HG02970 (cell line): ENCODE measurements around the gene CRHR2.

Experiments
- ATAC-seq: cut with Tn5 transposase; IDR thresholded peaks from one replicate; pipeline ENCODE4 v1.9.1; 2021; ENCODE audit warnings: mild to moderate bottlenecking, moderate library complexity, moderate number of reproducible peaks; ENCODE audit not compliant: unreplicated experiment, low FRiP score

The CRHR2 gene

DNA sequence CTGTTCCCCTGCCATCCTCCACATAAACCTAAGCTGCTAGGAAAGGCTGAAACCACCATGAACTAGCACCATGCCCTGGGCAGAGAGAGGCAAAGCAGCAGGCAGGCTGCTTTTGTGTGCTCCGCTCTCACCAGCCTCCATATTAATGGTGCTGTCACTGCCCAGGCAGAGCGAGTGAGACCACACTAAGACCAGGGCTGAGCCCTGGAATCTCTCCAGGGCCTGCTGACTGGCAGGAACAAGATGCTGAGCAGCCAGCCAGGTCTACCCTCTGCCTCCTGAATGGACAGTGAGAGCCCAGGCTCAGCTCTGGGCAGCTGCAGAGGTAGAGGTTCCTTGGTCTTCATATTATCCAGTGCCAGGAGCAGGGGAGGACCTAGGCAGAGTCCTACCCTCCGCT lies 1.6 kb upstream of the CRHR2 start:
- no peak for ATAC-seq

DNA sequence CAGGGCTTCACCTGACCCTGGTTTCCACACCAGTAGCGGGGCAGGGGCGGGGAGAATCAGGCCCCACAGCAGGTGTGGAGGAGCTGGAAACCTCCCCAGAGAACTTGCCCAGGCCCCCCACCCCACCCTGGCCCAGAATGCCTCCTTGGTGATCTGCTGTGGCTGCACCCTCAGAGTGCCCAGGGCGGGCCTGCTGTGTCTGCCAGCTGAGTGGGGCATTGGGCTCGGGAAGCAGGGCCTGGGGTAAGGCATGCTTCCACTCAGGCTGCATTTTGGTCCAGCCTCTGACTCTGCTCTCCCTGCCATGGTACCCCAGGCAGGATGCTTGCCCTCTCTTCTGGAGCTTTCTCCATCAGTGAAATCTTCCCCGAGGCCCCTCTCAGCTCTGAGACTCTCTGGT lies 1.1 kb upstream of the CRHR2 start:
- ATAC-seq = no peak

DNA sequence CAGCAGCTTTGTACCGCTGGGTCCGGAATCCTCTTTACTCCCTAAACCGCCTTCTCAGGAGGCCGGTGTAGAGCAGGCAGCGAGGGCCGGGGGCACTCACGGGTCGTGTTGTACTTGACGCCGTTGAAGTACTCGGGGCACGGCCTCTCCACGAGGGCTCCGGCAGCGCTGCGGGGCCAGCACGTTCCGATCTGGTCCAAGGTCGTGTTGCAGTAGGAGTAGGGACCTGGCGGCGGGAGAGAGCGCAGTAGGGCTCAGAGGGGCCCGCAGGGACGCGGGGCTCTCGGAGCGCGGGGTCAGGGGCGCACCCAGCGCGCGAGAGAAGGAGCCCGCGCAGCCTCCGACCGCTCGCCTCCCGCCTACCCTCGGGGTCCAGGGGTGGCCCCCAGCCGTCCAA lies 443 bp downstream of the CRHR2 start:
- ATAC-seq = no peak

DNA sequence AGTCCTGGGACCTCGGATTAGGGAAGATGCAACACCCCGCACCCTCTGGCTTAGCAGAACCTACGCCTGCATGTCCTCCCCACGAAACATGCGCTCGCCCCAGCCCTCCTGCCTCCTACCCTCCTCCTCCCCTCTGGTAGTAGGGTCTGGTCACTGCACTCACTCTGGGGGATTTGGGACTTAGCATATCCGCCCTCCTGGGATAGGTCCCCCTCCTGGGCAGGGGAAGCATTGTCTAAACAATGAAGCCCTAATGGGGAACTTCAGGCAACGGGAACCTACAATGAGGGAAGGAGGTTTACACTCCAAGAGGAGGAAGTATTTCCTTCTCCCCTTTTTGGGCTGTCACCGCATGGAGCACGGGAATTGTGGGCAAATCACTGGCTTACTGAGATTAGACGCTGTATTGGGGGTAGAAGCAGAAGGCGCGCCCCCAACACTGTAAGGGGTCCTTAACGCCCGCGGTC lies 892 bp downstream of the CRHR2 start:
- ATAC-seq = no peak

DNA sequence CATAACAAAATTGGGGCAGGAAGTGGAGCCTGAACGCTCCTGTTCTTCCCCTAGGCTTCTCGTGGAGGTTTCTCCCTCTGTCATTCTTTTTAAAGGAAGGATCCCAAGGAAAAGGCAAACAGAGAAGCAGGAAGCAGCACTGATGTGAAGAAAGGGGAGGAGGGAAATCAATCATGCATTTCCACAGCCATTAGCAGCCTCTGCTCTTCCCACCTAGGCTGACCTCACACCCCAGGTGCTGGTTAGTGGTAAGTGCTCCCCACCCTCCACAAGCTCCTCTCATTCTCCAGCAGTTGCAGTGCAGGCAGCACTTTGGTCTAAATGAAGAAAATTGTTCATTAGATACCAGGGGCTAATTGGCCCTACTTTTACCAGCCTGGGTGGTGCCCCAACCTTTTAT lies 2.6 kb downstream of the CRHR2 start:
- no peak for ATAC-seq

DNA sequence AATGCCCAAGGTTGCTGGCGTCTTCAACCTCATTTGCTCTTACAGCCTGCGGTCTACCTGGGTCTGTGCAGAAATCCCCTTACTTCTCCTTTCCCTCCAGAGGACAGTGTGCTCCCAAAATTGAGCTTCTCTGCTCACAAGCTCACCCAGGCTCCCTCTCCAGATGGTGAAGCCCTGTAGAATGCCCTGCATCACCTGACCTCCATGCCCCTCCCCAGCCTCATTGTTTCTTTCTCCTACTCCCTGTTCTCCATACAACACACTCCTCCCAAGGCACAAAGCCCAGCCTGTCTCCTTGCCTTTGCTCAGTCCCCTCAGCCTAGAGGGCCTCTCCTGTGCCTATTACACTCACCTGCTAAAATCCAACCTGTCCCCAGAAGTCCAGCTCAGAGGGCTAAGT lies 3.5 kb downstream of the CRHR2 start:
- no peak for ATAC-seq

DNA sequence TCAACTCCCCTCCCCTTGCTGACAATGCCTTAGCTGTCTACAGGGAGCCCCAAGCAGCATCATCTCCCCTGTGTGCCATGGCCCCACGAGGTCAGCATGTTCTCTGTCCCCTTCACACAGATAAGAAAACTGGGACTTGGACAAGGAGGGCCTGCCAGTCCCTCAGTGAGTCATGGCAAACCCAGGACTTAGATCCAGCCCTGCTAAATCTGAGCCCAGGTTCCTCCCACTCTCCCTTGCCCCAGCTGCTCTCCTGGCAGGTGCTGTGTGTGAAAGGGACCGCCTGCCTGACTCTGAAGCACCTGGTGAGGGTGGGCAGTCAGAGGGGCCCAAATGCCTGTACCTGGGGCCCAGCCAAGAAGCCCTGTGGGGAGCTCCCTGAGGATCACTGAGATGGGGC lies 7.4 kb downstream of the CRHR2 start:
- ATAC-seq = no peak

DNA sequence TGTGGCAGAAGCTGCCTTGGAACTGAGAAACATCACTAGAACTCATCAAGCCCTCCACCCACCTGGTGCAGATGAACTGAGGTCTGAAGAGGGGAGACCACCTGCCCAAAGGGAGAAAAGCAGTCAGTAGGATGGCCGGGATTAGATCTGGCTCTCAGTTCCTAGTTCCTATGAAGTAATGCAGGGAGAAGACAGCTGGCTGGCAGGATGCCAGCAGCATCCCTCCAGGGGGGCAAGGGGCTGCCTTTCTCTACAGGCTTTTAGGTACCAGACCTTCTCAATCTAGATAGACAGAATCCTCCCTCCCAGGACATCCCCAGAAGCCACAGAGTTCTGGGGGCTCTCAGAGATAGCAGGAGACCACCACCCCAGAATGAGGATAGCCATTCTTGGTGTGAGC lies 7.8 kb downstream of the CRHR2 start:
- no peak for ATAC-seq

DNA sequence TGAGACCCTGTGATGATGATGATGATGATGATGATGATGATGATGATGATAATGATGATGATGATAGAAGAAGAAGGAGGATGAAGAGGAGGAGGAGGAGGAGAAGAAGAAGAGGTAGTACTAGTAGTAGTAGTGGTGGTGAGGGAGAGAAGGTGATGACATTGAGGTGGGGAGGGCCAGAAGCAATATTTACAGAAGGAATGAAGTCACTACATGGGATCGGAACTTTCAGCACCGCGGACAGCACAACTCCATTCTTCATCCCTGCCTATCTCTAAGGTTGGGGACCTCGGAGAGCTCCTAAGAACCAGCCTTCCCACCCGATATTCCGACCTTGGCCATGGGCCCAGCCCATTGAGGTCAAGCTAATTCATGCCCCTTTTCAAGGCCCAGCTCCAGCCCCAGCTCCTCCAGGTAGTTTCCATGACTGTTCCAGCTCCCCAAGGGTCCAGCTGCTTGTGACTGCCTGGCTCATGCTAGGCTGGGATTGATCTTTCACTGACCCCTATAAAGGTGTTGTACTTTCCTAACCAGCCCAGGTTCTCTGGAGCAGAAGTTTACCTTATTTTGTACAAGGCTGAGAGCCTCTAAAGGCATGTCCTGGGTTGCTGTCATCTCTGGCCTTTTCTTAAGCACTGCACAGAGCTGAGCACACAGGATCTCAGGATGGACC lies 10.3 kb downstream of the CRHR2 start:
- ATAC-seq = no peak

DNA sequence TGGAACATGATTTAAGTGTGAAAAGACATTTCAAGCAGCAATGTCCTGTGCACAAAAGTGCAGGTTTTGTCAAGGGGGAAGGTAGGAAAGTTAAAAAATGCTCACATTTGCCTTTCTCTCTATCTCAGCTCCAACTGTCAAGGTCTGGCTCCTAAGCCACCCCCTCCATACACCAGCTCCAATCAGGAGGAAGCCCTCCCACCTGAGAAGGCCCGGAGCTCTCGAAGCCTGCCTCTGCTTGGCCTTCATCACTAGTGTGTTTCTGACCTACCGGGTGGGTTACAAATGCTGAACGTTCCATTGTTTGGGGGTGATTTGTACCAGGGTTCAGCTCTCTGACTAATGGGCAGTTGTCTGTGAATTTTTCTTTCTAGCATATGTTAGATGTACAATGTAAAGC lies 14.2 kb downstream of the CRHR2 start:
- no peak for ATAC-seq

DNA sequence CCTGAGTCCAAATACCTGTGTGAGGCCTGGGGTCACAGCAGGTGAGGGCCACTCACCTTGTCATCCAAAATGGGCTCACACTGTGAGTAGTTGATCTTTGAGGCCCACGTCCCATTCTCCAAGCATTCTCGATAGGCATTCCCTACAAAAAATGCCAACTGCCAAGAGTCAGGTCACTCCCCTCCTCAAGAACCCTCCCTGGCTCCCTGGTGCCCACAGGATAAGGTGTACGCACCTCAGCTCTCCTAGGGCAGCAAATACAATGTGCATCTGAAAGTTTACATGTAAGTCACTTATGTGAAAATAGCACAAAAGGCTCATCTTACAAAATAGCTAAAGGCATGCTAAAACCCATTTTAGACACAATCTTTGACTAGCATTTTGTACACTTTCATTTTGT lies 15.1 kb downstream of the CRHR2 start:
- no peak for ATAC-seq

DNA sequence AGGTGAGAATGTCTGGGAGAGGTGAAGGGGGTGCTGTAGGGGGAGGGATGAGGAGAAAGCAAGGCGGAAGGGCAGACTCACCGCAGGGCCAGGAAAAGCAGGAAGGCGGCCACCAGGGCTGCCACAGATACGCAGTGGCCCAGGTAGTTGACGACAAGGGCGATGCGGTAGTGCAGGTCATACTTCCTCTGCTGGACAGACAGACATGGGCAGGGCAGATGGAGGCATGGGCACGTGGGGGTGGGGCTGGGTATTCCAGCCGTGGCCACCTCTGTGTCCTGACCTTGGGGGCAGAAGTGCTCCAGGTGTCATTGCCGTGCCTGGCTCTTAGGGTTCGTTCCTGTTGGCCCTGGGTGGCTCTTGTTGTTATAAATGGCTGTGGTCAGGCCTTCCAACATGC lies 16.8 kb downstream of the CRHR2 start:
- no peak for ATAC-seq

DNA sequence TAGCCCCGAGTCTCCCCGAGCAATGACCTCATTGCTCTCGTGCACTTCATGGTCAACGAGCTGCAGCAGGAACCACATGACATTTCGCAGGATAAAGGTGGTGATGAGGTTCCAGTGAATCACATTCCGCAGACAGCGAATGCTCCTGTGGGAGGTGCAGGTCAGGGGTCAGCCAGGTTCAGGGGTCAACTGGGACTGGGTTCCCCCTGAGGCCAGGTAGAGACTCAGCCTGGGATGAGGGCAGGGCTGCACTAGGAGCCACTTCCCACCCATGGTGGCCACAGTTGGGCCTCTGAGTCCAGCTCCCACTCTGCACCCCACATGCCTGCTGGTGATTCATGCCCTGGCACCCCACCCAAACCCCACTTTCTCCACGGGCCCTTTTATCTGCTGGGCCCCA lies 17.2 kb downstream of the CRHR2 start:
- ATAC-seq = no peak

DNA sequence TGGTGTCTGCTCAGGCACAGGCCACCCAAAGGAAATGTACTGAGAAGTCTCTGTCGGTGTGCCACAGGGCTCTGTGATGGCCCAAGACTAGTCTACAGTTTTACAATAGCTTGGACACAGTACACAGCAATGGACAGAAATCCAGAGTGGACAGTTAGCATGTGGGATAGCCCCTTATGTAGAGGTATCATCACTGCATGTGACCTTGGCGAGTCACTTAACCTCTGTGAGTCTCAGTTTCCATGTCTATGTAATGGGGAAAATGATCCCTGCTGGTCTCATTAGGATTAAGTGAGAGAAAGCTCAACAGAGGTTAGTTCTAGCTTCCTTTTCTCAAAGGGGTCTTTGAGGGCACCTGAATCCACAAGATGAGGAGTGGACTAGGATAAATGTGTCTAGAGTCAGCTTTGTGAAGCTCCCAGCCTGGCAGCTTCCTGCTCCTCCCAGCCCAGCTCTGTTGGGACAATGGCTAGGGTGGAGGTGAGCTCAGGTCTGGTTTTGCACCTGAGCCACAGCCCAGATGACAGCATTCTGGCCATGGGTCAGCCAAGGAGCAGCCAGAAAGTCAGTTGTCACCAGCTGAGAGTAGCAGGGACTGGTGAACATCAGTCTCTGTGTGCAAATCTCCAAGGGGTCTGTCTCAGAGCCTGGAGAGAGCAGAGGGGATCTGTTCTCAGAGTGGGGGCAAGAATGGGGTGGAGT lies 17.9 kb downstream of the CRHR2 start:
- ATAC-seq = no peak

DNA sequence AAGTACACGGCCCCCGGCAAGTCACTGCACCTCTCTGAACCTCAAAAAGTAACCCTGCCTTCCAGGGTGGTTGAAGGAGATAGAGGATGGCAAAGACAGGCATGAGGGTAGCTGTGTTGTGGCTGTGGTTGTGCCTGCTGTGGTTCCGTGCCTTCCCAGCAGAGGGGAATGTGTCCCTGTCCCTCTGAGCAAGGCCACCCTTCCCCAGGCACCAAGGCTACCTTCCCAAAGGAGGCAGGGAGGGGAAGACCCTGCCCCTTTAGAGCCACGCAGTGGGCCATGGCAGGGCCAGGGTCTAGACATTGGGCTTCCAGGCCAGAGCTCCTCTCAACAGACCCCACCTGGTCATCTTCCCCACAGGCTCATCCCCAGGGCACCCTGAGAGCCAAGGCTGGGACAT lies 18.8 kb downstream of the CRHR2 start:
- no peak for ATAC-seq

DNA sequence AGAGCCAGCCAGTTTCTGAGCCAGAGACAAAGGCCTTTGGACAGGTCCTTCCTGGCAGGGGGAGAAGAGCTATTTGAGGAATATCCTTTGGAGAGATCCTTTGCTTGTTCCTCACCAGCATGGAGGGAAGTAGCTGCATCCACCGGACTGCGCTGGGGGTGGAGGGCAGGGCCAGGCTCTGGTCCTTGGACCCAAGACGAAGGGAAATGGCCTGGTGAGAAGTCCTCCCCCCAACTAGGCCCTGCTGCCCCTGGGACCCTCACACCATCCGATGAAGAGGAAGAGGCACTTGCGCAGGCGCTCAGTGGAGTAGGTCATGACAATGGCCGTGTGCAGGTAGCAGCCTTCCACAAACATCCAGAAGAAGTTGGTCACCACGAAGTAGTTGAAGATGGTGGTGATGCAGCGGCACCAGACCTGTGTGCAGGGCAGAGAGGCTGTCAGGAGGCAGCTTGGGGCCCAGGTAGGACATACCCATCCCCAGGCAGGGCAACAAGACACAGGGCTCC lies 19.8 kb downstream of the CRHR2 start:
- no peak for ATAC-seq

DNA sequence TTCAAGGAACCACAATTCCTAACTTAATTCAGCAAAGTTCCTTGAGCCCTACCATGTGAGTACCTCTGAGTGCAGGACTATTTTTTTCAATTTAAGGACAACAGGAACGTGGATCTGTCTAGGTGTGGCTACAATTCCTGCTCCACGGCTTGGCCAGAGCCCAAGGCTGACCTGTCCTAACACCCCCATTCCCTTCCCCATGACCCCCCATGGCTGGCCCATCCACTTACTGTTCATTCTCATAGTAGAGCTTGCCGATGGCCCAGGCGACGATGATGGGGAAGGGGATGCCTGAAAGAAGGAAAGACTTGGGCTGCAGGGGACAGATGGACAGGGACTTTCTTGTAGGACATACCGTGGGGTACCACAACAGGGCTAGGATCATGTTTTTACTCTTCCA lies 20.3 kb downstream of the CRHR2 start:
- ATAC-seq = no peak

DNA sequence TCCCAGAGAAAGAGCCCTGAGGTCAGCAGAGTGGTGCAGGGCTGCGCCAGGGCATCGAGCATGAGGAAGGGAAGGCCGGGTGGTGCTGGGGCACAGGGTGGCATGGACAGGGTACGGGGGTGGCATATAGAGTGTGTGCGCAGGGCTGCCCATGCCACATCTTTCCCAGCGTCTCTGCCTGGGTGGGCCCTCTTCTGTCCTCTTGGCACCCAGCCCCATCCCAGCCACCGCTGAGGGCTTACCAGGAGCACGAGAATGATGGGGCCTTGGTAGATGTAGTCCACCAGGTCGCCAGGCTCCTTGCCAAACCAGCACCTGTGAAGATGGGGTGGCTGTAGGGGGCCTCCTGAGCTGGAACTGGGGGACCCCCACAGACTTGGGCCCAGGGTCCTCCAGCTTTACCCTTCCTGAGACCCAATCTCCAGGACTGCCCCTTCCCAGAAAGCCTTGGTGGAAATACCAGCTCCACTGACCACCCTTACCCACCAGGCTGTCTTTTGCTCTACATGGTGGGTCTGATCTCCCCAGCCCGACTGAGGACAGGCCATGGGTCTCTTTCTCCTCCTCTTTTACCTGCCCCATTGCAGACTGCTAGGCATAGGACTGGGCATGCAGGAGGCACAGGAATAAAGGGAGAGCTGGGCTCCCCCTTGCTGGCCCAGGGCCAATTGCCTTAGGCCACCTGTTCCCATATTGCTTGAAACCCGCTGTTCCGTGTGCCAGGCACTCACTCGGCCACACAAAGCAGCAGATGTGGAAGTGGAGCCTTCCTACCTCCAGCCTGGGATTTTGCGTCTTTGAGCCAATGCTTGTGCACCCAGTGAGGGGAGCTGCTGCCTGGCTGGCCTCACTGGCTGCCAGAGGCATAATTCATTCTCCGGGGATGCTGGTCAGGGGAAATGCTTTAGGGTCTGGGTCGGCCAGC lies 21.7 kb downstream of the CRHR2 start:
- ATAC-seq = no peak

DNA sequence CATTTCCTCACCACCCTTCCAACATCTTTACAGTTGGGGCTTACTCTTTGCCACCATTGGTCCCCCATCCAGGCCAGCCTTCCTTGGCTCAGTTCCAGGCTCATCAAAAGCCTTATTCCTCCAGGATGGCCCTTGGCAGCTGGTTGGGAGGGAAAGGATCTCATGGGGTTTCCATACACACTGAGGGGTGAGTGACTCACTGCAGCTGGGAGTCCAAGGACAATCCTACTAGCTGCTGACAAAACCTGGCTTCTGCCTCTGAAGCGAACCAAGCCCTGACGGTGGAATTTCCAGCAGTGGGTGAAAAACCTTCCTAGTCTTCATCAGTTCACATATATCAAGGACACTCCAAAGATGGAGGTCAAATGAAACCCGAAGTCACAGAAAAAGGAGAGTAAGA lies 22.9 kb downstream of the CRHR2 start:
- ATAC-seq = no peak

DNA sequence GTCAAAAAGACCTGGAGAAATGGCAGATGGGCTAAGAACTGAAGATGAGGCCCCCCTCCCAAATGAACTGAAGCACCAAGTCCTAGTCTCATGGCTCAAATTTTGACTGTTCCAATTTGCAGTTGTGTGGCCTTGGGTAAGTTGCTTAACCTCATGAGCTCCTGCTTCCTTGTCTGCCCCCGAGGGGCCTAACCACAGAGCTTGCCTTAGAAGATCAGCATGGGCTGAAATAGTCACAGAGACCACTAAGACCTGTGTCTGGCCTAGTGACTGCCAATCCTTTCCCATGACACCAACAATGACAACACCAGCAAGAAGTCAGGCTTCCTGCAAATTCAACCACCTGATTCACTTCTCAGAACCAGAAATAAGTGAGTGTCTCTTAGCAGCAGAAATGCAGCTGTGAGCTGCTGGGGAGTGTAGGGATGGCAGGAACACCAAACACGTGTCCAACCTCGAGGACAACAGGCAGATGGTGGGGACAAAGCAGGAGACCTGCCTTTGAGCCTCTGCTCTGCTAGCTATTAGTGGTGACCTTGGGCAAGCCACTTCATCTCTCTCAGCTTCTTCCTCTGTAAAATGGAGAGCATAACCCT lies 23.7 kb downstream of the CRHR2 start:
- ATAC-seq = no peak

DNA sequence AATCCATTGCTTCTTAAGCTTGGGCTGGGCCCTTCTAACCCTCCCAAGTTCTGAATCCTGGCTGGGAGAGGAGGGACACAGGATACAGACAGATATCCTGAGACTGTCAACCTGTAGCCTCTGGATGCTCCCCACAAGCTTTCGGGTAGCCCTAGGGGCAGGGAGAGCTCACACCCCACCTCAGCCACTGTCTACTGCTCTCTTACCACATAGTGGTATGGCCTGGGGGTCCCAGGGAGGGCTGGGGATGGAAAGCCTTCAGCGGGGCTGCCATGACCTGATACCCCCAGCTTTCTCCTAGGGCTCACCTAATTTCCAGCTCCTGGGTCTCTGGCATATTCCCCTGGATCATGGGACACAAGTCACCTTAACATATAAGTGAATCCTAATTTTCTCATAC lies 25.1 kb downstream of the CRHR2 start:
- no peak for ATAC-seq
